PFSK-1 (cell line): ENCODE results near the gene CEP72.

Experiments
- FOXP2 ChIP-seq: optimal IDR thresholded peaks from 2 replicates; pipeline ENCODE3; 2011; ENCODE audit warnings: borderline replicate concordance, control low read depth, inconsistent platforms; ENCODE audit not compliant: insufficient read depth; ENCODE audit errors: extremely low read length, extremely low read depth
- POLR2AphosphoS5 ChIP-seq: IDR thresholded peaks from 2 replicates; pipeline ENCODE4 v1.6.1; 2012; ENCODE audit warnings: low read depth, mild to moderate bottlenecking, control low read depth, low read length, moderate library complexity
- SIN3A ChIP-seq: IDR thresholded peaks from 2 replicates; pipeline ENCODE4 v1.6.1; 2012; ENCODE audit warnings: mild to moderate bottlenecking, low read length, moderate library complexity, borderline replicate concordance; ENCODE audit not compliant: insufficient read depth
- TAF1 ChIP-seq: IDR thresholded peaks from 2 replicates; pipeline ENCODE4 v1.6.1; 2012; ENCODE audit warnings: low read length, control low read depth, borderline replicate concordance; ENCODE audit not compliant: insufficient read depth
- TF ChIP-seq, protein P1 (sequence below), 2 experiments: IDR thresholded peaks; 2 replicates each; pipeline versions ENCODE4 v1.6.1 to v1.8.0; 2011 to 2012; ENCODE audit warnings: low read depth in 2 of 2, low read length in 2 of 2, control low read depth in 1 of 2, inconsistent platforms in 1 of 2, mild to moderate bottlenecking in 1 of 2, moderate library complexity in 1 of 2; ENCODE audit not compliant: insufficient read depth in 1 of 2

DNA sequence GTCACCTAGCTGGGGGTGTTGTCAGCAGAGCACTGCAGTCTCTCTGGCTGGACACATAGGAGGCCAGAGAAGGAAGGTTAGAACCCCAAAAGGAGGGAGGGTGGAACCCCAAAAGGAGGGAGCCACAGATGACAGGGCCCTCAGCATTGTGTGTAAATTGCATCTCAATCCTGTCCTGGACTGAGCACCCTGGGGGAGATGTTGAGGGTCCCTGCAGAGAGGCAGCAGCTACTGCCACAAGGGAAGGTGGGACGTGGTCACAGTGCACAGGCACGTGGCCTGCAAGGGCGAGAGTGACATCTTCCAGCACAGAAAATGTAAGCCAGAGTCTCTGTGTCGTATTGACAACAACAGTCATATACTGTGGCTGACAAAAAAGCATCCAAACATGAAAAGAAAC lies 36.5 kb upstream of the CEP72 start:
- TF ChIP-seq SIN3A (no peak), TAF1 (no peak), POLR2AphosphoS5 (no peak), FOXP2 (no peak)
- TF ChIP-seq, protein P1, sequence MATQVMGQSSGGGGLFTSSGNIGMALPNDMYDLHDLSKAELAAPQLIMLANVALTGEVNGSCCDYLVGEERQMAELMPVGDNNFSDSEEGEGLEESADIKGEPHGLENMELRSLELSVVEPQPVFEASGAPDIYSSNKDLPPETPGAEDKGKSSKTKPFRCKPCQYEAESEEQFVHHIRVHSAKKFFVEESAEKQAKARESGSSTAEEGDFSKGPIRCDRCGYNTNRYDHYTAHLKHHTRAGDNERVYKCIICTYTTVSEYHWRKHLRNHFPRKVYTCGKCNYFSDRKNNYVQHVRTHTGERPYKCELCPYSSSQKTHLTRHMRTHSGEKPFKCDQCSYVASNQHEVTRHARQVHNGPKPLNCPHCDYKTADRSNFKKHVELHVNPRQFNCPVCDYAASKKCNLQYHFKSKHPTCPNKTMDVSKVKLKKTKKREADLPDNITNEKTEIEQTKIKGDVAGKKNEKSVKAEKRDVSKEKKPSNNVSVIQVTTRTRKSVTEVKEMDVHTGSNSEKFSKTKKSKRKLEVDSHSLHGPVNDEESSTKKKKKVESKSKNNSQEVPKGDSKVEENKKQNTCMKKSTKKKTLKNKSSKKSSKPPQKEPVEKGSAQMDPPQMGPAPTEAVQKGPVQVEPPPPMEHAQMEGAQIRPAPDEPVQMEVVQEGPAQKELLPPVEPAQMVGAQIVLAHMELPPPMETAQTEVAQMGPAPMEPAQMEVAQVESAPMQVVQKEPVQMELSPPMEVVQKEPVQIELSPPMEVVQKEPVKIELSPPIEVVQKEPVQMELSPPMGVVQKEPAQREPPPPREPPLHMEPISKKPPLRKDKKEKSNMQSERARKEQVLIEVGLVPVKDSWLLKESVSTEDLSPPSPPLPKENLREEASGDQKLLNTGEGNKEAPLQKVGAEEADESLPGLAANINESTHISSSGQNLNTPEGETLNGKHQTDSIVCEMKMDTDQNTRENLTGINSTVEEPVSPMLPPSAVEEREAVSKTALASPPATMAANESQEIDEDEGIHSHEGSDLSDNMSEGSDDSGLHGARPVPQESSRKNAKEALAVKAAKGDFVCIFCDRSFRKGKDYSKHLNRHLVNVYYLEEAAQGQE (IDR thresholded peaks at IDR 0.05; ENCODE audit: insufficient read depth in 1 of 2, low read depth in 2 of 2, low read length in 2 of 2): no peak
